GM19193 (cell line): ENCODE measurements around the gene NTM.

Experiments used
- POLR2A ChIP-seq: IDR thresholded peaks from 4 replicates; pipeline ENCODE4 v1.6.1; 2011; ENCODE audit not compliant: insufficient read depth, insufficient read length; ENCODE audit errors: extremely low read depth

NTM gene

DNA sequence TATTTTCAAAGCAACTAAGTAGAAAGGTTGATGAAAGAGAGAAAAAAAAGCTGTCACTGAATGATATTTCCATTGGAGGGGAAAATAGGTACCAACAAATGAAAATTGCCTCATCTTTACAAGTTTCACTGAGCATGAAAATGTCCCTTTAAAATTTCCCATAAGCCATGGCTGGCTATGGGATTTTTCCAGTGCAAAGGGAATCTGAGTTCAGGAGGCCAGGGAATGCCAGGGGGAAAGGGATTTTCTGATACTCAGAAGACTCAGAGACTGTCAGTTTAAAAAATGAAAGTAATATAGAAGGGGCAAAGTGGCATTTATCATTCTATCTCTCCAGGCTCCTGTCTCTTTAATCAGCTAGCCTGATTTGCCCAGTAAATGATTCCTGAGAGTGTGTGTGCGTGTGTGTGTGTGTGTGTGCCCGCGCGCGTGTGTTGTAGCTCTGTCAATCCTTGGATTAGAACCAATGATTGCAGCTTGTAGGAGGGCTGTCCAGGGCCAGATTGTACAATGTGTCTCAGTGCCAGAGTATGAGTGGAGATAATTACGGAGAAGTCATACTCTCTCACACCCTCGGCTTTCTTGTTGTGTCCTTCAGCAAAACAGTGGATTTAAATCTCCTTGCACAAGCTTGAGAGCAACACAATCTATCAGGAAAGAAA, at the start of gene NTM:
Gene NTM, plus strand, starts transcription at position 526 of the 662 bp plus-strand sequence.
- no peak for TF ChIP-seq POLR2A

DNA sequence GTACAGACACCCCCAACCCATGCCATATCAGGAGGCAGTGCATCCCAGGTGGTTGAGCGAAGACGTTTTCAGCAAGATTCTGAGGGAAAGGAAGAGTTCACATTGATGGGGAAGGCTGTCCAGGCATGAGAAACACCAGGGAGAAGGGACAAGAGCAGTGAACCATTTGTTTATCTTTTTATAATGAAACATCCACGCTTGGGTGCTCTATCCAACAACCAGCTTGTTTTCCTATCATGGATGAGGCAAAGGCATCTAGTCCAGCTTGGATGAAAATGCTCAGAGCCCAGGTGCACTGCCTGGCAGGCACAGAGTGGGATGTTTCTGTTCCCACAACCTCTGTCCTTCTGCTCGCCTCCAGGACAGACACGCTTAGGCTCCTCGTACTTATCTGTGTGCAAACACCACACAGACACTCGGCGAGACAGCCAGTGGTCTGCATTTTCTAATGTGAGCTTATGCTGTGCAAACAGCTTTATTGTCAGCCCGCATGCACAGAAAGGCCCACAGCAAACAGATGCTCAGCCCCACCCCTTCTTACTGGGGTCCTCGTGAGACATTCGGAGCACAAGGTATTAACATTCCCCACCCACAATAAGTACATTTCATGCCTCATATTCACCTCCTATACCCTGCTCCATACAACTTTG, 45.4 kb upstream of the NTM start:
- TF ChIP-seq POLR2A, result no peak

DNA sequence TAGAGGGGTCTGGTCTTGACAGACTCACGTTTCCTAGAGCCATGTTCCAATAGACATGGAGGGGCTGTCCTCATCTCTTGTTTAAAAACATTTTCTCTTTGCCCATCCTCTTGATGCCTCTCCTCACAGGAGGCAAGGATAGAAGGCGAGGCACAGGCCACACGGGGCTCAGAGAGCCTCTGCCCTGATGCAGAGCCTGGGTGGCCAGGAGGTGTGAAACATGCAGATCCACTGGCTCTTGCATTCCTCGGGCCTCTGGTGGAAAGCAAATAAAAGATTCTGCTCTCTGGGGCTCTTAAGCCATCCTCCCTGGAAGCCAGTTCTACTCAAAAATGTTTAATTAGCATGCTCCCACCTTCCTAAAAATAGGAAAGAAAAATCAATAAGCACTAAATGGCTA, 43.6 kb upstream of the NTM start:
- TF ChIP-seq POLR2A, result no peak

DNA sequence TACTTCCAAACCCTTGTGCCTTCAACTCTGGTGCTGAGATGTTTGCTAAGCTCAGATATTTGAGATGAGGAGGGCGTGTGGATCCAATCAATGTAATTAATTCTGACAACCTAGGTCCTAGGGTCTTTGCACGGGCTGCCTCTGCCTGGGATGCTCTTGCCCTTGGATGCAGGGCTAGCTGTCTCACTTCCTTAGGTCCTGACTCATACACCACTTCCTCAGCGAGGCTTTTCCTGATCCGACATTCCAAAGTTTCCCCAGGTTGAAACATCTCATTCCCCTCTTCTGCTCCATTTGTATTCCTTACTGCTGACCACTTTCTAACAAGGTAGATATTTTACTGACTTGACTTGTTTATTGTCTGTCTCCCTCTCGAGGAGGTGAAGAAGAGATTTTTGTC, 43.0 kb upstream of the NTM start:
- TF ChIP-seq POLR2A, result no peak

DNA sequence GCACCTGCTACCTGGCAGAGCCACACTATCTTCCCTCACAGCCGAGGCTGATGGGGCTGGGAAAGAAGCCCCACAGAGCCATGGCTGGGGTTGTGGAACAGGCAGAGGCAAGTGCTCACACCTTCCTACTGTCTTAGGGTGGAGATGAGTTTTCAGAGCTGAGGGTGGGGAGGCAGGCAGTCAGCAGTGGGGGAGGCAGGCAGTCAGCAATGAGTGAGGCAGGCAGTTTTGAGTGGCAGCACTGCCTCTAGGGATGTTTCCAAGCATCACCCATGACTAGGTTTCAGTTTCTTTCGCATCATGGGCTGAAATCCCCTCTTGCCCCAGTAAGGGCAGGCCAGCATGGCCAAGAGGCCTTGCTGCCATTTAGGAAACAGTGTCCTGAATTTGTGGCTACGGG, 41.6 kb upstream of the NTM start:
- TF ChIP-seq POLR2A, result no peak

DNA sequence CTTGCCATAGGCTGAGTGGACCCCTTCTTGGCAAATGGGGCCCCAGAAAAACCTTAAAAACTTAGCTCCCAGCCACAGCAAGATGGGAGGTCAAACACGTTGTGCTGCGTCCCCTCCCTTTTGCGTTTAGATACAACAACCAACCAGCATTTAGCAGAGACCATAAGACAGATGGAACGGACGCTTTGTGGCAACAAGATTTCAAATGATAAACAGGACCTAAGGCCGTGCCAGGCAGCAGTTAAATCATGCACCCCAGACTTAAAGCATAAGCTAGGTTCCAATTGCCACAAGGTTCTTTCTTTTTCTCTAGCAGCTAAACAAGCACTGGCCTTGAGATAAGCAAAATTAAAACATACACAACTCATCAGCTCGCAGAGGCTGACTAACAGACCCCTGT, 39.4 kb upstream of the NTM start:
- no peak for TF ChIP-seq POLR2A

DNA sequence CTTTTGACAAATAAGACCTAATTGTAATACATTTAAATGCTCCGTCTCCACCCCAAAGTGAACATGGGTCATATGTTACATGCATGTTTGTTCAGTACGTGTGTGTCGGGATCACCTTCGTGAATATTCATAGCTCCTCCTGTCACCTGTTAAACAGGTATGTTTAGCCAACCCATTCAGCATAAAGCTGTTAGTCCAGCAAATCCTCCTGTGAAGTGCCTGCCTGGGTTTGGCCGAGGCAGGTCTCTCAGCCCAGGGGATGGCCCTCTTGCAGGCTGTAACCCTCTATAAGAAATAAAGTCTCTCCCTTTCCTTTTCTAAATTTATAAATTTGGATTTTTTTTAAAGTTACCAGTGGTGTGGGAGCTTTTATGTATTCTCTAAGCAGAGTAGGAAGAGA, 38.9 kb upstream of the NTM start:
- TF ChIP-seq POLR2A, result no peak

DNA sequence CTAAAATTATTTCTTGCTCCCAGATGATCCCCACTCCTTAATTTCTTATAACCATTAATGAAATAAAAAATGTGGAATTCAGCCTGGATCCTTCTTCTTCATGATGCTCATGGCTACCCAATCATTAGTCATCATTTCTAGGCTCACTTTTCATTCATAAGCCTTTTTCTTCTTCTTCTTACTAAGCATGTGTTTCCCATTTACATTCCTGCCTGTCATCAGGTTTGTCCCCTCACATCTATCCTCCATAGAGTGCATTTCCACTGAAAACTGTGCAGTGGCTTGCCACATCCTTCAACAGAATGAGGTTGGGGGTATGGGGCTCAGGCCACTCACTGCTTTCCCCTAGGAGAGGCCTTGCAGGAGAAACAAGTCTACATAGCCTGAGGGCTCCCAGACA, 35.8 kb upstream of the NTM start:
- no peak for TF ChIP-seq POLR2A

DNA sequence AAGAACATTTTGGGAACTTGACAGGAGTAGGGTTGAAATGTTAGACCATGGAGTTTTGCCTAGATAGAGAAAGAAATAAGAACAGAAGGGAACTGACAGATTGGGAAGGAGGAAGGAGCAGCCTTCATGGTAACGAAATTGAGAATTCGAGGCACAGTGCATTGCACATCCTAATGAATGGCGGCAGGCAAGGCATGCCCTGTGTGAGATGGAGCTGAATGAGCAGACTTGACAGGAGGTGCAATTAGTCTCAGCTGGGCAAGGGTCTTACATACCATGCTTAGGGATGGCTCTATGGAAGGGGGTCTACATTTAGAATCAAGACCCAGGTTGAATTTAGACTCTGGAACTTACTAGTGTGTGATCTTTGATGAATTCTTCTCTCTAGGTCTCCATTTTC, 25.0 kb upstream of the NTM start:
- no peak for TF ChIP-seq POLR2A

DNA sequence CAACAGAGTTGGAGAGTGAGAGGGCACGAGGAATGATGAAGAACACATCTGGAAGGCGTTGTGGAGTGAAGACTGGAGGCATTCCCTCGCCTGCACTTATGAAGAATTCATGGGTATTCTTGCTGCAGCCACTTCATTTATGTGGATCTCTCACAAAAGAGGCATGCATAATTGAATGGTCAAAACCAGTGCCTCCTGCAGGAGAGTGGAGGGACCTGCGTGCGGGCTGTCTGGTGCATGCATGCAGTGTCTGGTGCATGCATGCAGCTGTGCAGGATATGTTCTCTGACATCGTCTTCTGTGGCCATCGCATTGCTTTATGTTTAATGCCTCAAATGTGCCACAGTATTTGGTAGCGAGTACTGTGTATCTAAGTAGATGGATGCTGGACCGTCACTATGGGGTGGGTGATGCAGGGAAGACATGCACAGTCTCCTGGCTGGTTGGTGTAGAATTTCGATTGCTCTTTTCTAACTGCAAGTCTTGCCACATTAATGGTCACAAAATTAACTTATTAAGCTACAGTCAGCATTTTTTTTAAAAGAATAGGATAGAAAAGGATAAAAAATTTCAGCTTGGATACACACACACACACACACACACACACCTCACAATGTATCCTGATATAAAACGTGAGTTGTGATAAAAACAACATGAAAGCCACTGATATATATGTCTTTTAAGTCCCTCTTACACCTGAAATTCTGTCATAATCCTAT, 20.9 kb upstream of the NTM start:
- no peak for TF ChIP-seq POLR2A

DNA sequence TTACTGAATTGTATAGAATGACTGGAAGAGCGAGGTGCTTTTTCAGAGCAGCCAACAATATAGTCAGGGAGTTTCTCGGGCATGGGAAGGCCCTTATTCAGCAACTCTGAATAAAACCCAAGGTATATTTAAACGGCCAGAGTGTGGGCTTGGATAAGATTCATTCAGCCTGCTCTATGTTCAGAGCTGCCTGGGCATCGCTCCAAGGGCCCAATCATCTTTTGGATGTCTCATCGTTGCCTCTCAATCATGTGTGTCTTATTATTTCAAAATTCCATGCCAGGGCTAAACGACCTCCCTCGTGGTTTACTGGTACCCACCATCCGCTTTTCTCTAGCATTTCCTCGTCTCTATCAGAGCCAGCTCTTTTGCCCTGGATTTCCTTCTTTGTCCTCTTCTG, 19.5 kb upstream of the NTM start:
- no peak for TF ChIP-seq POLR2A

DNA sequence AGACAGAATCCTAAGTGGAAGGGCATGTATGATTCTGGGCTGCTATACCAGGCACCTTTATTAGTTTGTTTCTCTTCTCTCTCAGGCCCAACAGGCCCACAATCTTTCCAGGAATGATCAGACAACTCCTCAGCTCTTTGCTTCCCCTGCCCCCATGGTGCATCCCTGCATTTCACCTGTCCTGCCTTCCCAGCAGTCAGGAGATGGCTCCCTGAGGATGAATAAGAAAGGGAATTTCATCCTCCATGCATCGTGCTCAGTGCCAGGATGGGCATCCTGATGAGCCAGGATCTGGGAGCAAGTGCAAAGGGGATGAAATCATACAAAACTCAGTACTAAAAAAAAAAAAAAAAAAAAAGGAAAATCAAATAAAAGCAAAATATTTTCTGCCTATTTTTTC, 18.6 kb upstream of the NTM start:
- no peak for TF ChIP-seq POLR2A

DNA sequence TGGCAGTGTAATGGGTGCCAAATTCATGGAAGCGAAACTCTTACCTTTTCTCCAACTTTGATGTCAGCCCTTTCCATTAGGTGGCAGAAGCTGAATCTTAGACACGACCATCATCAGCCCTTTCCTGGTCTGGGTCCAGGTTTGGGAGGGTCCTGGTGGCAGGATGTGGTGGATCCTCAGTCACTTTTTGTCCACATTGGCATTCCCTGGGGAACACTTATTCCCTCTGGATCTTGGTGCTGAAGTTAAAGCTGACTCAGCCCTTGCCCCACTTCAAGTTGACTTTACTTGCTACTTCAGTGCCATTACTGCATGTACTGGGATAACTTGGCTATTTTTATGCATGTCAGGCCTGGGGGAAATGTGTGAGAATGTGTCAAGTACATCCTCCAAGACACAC, 16.6 kb upstream of the NTM start:
- TF ChIP-seq POLR2A, result no peak

DNA sequence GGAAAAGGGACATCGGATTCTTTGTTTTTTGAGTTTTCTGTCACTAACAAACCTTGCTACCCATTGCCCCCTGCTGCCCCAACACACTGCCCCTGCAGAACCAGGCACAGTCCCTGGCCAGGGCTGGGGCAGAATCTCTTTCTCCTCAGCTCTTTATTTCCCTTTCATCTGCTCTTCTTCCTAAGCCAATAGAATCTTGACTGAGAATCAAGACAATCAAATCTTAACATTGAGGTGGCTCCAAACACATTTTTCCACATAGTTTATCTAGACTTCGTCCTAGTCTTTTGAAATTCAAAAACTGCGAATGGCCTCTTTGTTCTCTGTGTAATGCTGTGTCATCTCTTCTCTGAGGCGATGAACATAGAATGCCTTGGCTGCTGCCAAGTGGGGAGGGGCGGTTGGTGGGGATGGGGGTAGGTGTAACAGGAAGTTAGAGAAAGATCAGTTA, 16.1 kb upstream of the NTM start:
- no peak for TF ChIP-seq POLR2A

DNA sequence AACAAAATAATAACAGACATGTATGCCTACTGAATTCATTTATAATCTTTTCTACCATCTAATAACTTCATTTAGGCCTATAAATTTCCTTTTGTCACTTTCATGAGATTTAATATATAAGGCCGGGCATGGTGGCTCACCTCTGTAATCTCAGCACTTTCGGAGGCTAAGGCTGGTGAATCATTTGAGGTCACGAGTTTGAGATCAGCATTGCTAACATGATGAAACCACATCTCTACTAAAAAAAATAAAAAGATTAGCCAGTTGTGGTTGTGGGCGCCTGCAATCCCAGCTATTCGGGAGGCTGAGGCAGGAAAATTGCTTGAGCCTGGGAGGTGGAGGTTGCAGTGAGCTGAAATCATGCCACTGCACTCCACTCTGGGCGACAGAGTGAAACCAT, 14.2 kb upstream of the NTM start:
- no peak for TF ChIP-seq POLR2A

DNA sequence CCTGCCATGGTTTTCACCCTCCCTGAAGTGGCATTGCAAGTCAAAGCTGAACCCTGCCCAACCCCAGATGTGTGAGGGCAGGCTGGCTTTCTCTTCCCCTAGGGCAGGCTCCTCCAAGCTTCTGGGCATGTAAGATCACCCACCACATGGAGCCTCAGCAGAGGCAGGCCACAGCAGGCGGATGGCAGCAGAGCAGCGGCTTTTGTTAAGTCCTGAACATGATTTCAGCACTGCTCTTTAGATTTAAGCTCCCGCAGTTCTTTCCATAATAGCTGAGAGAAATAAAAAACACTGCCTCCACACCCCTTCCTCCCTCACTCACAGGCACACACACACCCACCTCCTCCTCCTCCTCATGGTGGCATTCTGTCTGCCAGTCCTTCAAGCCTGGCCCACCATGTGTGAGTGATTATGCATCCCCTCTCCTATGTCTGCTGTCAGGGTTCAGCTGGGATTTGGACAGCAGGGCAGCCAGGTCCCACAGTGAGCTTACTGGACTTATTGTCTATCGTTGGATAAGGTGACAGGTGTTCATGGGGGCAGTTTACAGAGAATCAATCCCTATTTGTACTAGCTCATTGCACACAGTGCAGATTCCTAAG, 5.0 kb upstream of the NTM start:
- no peak for TF ChIP-seq POLR2A

DNA sequence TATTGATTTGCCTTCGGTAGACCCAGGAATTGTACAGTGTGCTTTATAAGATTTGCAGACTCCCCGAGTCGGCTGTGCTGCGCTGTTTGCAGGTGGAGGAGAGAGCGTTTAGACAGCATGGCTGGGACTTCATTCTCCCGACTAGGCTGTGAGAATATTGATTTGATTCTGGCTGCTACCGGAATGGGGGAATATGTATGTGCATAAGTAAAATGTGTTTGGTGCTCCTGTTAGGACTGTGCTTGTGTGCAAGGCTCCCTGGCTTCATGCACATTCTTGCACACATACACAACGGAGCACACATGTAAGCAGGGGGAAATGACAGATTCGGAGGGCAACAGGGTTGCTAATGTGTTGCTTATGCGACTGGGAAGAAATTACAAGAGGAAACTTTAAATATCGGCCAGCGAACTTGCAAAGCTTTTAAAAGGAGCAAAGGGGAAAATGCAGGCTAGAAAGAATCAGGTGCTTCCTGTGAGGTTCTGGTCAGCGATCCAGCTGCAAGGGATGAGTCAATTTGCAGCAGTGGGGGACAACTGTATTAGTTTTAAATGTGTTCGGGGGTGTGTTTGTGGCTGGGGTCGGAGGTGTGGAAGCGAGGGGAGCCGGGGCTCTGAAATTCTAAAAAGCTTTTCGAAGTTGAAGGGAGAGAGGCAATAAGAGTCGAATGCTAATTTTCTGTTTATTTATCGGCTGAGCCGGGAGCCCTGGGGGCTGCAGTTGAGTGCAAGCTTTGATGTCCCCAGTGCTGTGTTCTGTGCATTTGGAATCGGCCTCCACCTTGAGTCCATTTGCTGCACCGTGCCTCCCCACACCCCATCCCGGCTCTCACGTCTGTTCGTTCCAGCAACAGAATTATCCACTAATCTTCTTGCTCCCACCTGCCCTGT, 731 bp downstream of the NTM start:
- TF ChIP-seq POLR2A, result no peak
